ENCODE measurements around the gene UBE2L5. TPM values are rescaled to one million over a fixed set of nuclear protein-coding genes. Genes with fewer than 3 reads are reported as not detected.

Gene UBE2L5
- polyA plus RNA-seq, 4 donors: 0.44 to 0.70 (median 0.59) TPM

DNA sequence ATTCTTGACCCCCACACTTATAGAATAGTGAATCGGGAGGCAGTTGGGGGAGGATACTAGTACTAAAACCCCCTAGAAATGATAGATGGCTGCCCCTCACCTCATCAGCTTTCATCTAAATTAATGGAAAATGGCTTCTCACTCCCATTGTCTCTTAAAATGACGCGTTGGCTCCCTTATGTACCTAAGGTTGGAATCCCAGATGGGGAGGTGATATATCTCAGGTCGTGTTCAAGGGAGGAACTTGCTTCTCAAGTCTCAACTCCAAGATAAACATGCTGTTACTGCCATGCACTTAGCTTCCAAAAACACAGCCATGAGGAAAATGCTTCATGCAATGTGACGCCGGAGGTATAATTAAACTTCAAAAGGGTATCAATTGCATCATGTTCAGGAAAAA is 18.8 kb upstream of the UBE2L5 start:
- peak in 1 of 4 donors; percentile 45 for DNase-seq (ENCODE audit: low read depth in 4 of 4, low spot score in 2 of 4)

GRCh38 chr13:30404207-30404606 is 18.1 kb upstream of the UBE2L5 start:
- no peak for DNase-seq (ENCODE audit: low read depth in 4 of 4, low spot score in 2 of 4)

GRCh38 chr13:30406779-30407416 is 15.4 kb upstream of the UBE2L5 start:
- DNase-seq (ENCODE audit: low read depth in 4 of 4, low spot score in 2 of 4): no peak

- DNase-seq (ENCODE audit: low read depth in 4 of 4, low spot score in 2 of 4): peak in 3 of 4 donors; percentile 76 to 82 (median 81)
Observed at GRCh38 chr13:30408319-30409101, 13.8 kb upstream of the UBE2L5 start.

DNA sequence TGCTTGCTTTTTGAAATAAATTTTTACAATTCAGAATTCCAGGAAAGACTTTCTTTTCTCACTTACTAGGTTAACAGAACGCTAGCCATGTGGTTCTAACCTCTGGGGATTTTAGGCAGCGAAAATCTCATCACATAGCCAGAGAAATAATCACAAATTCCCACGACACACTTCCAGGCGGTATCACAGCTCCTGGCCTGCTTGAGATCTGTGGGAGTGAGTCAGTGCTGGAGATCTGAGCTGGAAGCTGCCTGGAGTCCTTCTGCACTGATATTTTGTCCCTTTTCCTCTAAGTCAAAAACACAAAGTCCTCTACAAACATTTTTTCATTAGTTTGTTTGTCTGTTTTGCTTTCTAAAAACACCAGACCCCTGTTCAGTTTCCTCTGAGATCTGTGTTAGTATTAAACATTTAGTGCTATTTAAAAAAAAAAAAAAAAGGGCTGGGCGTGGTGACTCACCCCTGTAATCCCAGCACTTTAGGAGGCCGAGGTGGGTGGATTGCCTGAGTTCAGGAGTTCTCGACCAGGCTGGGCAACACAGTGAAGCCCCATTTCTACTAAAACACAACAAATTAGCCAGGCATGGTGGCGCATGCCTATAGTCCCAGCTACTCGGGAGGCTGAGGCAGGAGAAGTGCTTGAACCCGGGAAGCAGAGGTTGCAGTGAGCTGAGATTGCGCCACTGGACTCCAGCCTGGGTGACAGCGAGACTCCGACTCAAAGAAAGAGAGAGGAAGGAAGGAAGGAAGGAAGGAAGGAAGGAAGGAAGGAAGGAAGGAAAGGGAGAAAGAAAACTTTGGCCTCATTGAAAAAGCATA is 12.2 kb upstream of the UBE2L5 start:
- no peak for DNase-seq (ENCODE audit: low read depth in 4 of 4, low spot score in 2 of 4)

GRCh38 chr13:30410705-30411125 is 11.6 kb upstream of the UBE2L5 start:
- DNase-seq (ENCODE audit: low read depth in 4 of 4, low spot score in 2 of 4): no peak

DNA sequence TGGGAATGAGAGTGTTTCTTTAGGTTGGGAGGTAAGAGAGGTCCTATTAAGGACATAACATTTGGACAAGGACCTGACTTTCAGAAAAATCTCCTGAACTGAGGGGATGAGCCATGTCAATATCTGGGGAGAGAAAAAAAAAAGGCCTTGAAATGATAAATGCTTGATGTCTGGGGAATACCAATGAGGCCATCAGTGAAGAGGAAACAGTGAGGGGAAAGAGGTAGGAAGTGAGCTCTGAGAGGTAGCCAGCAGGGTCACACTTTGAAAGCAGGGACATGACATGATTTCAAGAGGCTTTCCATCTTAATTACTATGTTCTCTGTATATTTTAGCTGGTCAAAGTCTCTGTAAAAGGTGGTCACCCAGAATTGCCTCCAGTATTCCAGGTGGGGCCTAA is 9.9 kb upstream of the UBE2L5 start:
- DNase-seq (ENCODE audit: low read depth in 4 of 4, low spot score in 2 of 4): no peak

- DNase-seq (ENCODE audit: low read depth in 4 of 4, low spot score in 2 of 4): no peak
Observed at GRCh38 chr13:30413842-30414241, 8.5 kb upstream of the UBE2L5 start.

- DNase-seq (ENCODE audit: low read depth in 4 of 4, low spot score in 2 of 4): no peak
Observed at GRCh38 chr13:30415430-30416030, 6.8 kb upstream of the UBE2L5 start.

DNA sequence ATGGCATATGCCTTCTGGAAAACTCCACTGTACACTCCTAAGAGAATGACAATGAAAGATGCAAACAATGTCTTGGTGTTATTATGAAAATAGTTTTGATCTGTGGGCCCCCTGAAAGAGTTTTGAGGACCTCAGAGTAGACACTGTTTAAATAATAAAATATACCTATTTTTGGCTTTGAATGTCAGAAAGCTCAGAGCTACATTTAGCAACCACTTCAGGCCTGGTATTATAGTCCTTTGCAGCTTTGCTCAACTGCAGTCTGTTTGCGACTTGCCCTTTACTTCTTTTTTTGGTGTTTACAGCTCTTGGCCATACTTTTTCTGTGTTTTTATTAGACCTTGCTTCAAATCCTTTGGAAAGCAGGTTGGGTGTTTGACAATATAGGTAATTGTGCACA is 5.8 kb upstream of the UBE2L5 start:
- no peak for DNase-seq (ENCODE audit: low read depth in 4 of 4, low spot score in 2 of 4)

DNA sequence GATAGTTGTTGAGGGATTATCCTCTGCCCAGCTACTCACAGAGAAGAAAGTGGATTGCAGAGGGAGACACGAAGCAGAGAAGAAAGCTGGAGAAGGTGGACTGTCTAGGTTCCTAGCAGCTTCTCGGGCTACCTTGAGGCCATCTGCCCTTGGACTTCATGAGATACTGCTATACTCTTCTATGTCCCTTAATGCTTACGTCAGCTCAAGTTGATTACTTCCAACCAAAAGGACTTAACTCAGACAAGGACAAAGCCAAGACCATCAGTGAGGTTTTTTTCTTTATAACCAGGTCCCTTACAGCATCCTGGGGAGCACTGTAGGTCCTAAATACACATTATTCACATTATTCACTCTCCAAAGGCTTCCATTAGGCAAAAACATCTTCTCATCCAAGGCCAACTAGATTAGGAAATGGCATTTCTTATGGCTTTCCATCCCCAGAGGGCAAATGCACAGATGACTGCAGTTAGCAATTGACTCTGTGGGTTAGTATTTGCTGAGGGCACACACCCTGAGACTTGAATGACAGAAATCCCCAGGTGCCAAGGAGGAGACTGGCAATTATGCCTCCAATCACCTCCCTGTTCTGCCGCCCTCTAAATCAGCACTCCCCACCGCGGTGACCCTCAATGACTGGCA is 4.1 kb upstream of the UBE2L5 start:
- no peak for DNase-seq (ENCODE audit: low read depth in 4 of 4, low spot score in 2 of 4)

DNA sequence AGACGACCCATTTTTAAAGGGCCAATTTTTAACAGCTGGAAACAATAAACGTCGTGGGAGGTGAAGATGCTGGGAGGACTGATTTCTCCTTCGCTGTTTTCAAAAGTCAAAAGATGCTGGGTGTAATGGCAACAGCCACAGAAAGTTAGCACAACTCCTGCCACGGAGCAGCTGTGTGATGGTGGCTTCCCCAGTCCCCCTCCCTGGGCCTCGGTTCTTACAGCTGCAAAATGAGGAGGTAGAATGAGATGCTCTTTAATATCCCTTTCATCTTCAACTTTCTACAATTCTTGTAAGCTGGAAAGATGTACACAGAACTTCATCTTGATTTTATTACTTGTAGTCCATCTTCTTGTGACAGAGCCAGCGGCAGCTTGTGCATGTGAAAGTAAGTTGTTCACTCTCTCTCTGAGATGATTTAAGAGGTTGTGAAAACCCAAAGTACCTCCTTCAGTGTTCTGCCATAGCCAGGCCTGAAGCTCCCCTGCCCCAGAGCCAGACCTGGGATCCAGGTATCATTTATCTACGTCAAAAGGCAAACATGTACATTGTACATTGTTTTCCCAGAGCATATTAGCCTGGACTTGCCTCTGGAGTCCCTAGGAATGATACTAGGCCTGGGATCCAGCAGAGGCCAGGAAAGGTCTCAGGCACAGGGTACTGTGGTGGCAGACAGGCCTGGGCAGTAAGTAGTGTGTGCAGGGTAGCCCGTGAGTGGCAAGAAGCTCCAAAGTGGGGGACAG is 3.4 kb upstream of the UBE2L5 start:
- no peak for DNase-seq (ENCODE audit: low read depth in 4 of 4, low spot score in 2 of 4)

DNA sequence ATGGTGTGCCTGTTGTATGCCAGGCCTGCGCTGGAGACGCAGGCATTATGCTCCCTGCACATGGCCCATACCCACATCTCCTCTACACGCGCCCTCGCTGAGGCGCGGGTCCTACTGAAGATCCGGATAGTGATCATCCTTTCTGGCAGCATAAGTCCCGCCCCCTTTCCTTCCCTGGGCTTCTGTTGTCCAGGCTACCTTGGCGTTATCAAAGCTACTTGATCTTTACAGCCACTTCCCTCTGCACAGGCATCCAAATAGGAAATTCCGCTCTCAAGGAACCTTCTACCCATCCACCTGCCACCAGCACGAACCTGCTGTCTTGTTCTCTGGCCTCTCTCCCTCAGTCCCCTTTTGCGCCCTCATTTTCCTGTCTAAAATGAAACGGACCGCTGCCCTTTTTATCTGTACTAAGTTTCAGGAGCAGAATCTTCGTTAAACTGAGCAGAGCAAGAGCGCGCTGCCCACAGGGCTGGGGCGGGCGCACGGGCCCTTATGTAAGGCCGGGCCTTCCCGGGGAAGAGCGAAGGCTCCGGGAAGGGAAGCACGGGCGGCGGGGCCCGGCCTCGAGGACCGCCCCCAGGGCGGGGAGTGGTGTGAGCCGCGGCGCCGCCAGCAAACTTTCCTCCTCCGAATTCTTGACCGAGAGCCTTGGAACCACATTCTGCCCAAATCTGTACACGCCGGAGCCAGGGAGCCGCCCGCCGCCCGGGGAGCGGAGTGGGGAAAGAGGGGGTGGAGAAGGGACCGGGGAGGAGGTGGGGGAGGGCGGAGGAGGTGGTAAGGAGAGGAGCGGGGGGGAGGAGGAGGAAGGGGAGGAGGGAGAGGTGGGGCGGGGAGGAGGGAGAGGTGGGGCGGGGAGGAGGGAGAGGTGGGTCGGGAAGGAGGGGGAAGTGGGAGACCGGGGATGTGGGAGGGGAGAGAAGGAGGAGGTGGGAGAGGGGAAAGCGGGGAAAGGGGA is 920 bp upstream of the UBE2L5 start:
- peak in 3 of 4 donors; percentile 62 to 73 (median 70) for DNase-seq (ENCODE audit: low read depth in 4 of 4, low spot score in 2 of 4)

DNA sequence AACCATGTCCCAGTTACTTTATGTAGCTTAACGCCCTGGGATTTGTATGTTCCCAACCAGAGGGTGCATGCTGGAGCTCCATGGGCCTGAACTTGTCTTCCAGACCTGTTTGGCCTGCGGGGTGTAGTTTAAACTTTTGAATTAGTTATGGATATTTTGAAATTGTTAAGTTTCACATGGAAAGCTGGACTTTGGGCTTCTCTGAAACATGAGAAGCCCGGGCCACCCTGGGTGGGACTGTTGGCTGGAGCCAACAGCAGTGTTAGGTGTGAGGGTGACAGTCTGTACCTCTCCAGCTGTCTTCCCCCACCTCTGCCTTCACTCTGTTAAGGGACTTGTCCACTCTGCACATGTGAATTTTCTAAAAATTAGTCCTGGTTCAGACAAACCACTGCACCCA is 1.6 kb downstream of the UBE2L5 start:
- DNase-seq (ENCODE audit: low read depth in 4 of 4, low spot score in 2 of 4): no peak

- no peak for DNase-seq (ENCODE audit: low read depth in 4 of 4, low spot score in 2 of 4)
Observed at GRCh38 chr13:30429235-30429634, 6.9 kb downstream of the UBE2L5 start.

GRCh38 chr13:30429721-30430694 is 7.7 kb downstream of the UBE2L5 start:
- DNase-seq (ENCODE audit: low read depth in 4 of 4, low spot score in 2 of 4): no peak

- DNase-seq (ENCODE audit: low read depth in 4 of 4, low spot score in 2 of 4): no peak
Observed at GRCh38 chr13:30431269-30431940, 9.1 kb downstream of the UBE2L5 start.

Data from left renal cortex interstitium (tissue), 4 donors.